A673 (cell line): ENCODE data around the gene COX6A2. TPM values are rescaled to one million over a fixed set of nuclear protein-coding genes. Genes with fewer than 3 reads are reported as not detected.

ENCODE experiments used
- BruUV-seq: library from RNA; stranded (reverse); fragments of 400-500 nt; replicated peaks from 2 replicates; lab custom pipeline; 2021; lab: Mats Ljungman, UMichigan
- CTCF ChIA-PET: fragments of 300-600 bp; sonication (Branson Sonifier 250); formaldehyde crosslinking; loops from one replicate; lab custom pipeline; 2022; ENCODE audit warnings: antibody characterized with exemption; lab: Charles Lee
- POLR2A ChIA-PET: fragments of 300-600 bp; sonication (Branson Sonifier 250); formaldehyde crosslinking; loops from one replicate; lab custom pipeline; 2022; ENCODE audit warnings: antibody characterized with exemption; ENCODE audit not compliant: low non-redundant PET; lab: Charles Lee
- DNase-seq: peaks from one replicate; pipeline ENCODE4 v3.0.0-alpha.2; 2015; ENCODE audit warnings: low spot score
- H3K27ac ChIP-seq: fragments of 200-600 bp; sonication (generic); 2 replicates; pipeline ENCODE4 v1.5.1; 2016; ENCODE audit warnings: mixed run types, low read depth, mild to moderate bottlenecking, mixed read lengths, antibody characterized with exemption, low read length; ENCODE audit not compliant: poor library complexity, severe bottlenecking
- H3K27me3 ChIP-seq: fragments of 200-600 bp; sonication (generic); replicated peaks from 2 replicates; pipeline ENCODE4 v1.6.1; 2017; ENCODE audit warnings: mixed run types, low read depth, mild to moderate bottlenecking, mixed read lengths, antibody characterized with exemption, low read length; ENCODE audit not compliant: insufficient read depth, poor library complexity
- H3K36me3 ChIP-seq: fragments of 200-600 bp; sonication (generic); 2 replicates; pipeline ENCODE4 v1.6.1; 2016; ENCODE audit warnings: mixed run types, mild to moderate bottlenecking, mixed read lengths, antibody characterized with exemption, low read length; ENCODE audit not compliant: insufficient read depth, poor library complexity, severe bottlenecking
- H3K4me1 ChIP-seq: fragments of 200-600 bp; sonication (generic); 2 replicates; pipeline ENCODE4 v1.6.1; 2017; ENCODE audit warnings: mixed run types, mild to moderate bottlenecking, mixed read lengths, antibody characterized with exemption, low read length; ENCODE audit not compliant: insufficient read depth, poor library complexity, severe bottlenecking
- H3K4me3 ChIP-seq: fragments of 200-600 bp; sonication (generic); 2 replicates; pipeline ENCODE4 v1.5.1; 2016; ENCODE audit warnings: low read depth, mixed run types, mild to moderate bottlenecking, mixed read lengths, low read length; ENCODE audit not compliant: poor library complexity, severe bottlenecking
- H3K9me3 ChIP-seq: fragments of 200-600 bp; sonication (generic); 2 replicates; pipeline ENCODE4 v1.6.1; 2016; ENCODE audit warnings: mixed run types, low read depth, mild to moderate bottlenecking, mixed read lengths, antibody characterized with exemption, low read length; ENCODE audit not compliant: poor library complexity, severe bottlenecking
- CTCF ChIP-seq: fragments of 300-800, 200-600 bp; sonication (generic); conservative IDR thresholded peaks from 2 replicates; pipeline ENCODE4 v1.5.1; 2017; ENCODE audit warnings: low read depth, mild to moderate bottlenecking, antibody characterized with exemption, low read length, moderate library complexity, mixed read lengths
- EZH2 ChIP-seq: fragments of 200-600 bp; sonication (generic); IDR thresholded peaks from 2 replicates; pipeline ENCODE4 v1.6.1; 2017; ENCODE audit warnings: borderline replicate concordance, low read depth, mild to moderate bottlenecking, mixed read lengths, antibody characterized with exemption, low read length; ENCODE audit not compliant: poor library complexity, severe bottlenecking
- intact Hi-C: fragments of 100-400 bp; cut with micrococcal nuclease; formaldehyde crosslinking; loops from one replicate; pipeline ENCODE4 v1.10.0; 2022; ENCODE audit not compliant: unreplicated experiment
- total RNA-seq: library from RNA; stranded (reverse); gene quantifications from 2 replicates; pipeline ENCODE4 v1.2.3, GENCODE V29; 2021

COX6A2 gene
- total RNA-seq, 1 experiment from 2014 or later, result not detected

GRCh38 chr16:31416371-31416770, 11.8 kb downstream of the COX6A2 start:
- Histone ChIP-seq H3K36me3 (no peaks in the 10 kb centered on the region), H3K27me3 (no peaks in the 10 kb centered on the region), H3K9me3 (no peaks in the 10 kb centered on the region), H3K4me3 (no peak overlapping the region), H3K27ac (no peak overlapping the region), H3K4me1 (no peaks in the 10 kb centered on the region)
- no TSS peak for BruUV-seq
- CTCF ChIA-PET, result no interaction called here
- POLR2A ChIA-PET, result no interaction called here
- intact Hi-C loops, result no loop called here
- no peak for DNase-seq
- TF ChIP-seq EZH2, result no peak
- TF ChIP-seq CTCF, result no peak

- ChIA-PET CTCF (no interaction called here), POLR2A (no interaction called here)
- H3K27ac ChIP-seq, result no peak overlapping the region
- H3K9me3 ChIP-seq, result no peaks in the 10 kb centered on the region
- DNase-seq, result no peak
- H3K27me3 ChIP-seq, result no peaks in the 10 kb centered on the region
- no peaks in the 10 kb centered on the region for H3K36me3 ChIP-seq
- no peaks in the 10 kb centered on the region for H3K4me1 ChIP-seq
- BruUV-seq, result no TSS peak
- intact Hi-C loops, result no loop called here
- H3K4me3 ChIP-seq, result no peak overlapping the region
- no peak for TF ChIP-seq CTCF
- TF ChIP-seq EZH2, result no peak
Measured at GRCh38 chr16:31414706-31415105, 13.5 kb downstream of the COX6A2 start.

DNA sequence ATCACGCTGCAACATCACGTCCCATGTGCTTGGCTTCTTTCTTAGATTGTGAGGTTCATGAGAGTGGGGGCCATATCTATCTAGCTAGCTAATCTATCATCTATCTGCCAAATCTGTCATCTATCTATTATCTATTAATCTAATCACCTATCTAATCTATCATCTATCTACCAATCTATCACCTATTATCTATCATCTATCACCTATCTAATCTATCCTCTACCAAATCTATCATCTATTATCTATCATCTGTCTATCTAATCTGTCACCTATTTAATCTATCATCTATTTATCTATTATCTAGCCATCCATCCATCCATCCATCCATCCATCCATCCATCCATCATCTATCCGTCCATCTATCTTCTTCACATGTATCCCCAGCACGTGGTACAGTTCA, 14.2 kb downstream of the COX6A2 start:
- no peaks in the 10 kb centered on the region for H3K27me3 ChIP-seq
- H3K9me3 ChIP-seq, result no peaks in the 10 kb centered on the region
- no peak for DNase-seq
- BruUV-seq, result no TSS peak
- H3K27ac ChIP-seq, result no peak overlapping the region
- no peaks in the 10 kb centered on the region for H3K36me3 ChIP-seq
- ChIA-PET POLR2A (no interaction called here), CTCF (no interaction called here)
- no peaks in the 10 kb centered on the region for H3K4me1 ChIP-seq
- no peak for TF ChIP-seq EZH2
- TF ChIP-seq CTCF, result no peak
- no peak overlapping the region for H3K4me3 ChIP-seq
- intact Hi-C loops, result no loop called here
